Peyer's patch (tissue), 4 donors: ENCODE measurements around the gene NPBWR2. TPM values are rescaled to one million over a fixed set of nuclear protein-coding genes. Genes with fewer than 3 reads are reported as not detected.
"Not testable (repeated sequence)": the region's sequence is repeated elsewhere in the genome, so short reads cannot be mapped to it uniquely, and the experiment has no call there.

Experiments
- DNase-seq, 3 donors: peaks; one replicate each; pipeline ENCODE4 v3.0.0-alpha.2; 2017 to 2019
- H3K27ac ChIP-seq, 4 donors: fragments of 200-600 bp; sonication (generic); one replicate each; pipeline ENCODE4 v1.5.1; 2016 to 2019
- H3K27me3 ChIP-seq, 2 donors: fragments of 200-600 bp; sonication (generic); one replicate each; pipeline ENCODE4 v1.5.1; 2019
- H3K36me3 ChIP-seq, 3 donors: fragments of 200-600 bp; sonication (generic); one replicate each; pipeline ENCODE4 v1.5.1; 2016 to 2019
- H3K4me1 ChIP-seq, 4 donors: fragments of 200-600 bp; sonication (generic); one replicate each; pipeline ENCODE4 v1.5.1; 2016 to 2019
- H3K4me3 ChIP-seq, 4 donors: fragments of 200-600 bp; sonication (generic); 1 replicate in 3 of 4; 2 replicates in 1 of 4; pipeline ENCODE4 v1.5.1; 2016 to 2019; ENCODE audit warnings: mild to moderate bottlenecking in 1 of 4
- H3K9me3 ChIP-seq, 4 donors: fragments of 200-600 bp; sonication (generic); one replicate each; pipeline ENCODE4 v1.5.1; 2016 to 2019; ENCODE audit warnings: mild to moderate bottlenecking in 1 of 4
- POLR2A ChIP-seq, 2 donors: fragments of 450-650 bp; IDR thresholded peaks; one replicate each; pipeline ENCODE4 v1.5.1; 2017; ENCODE audit warnings: antibody characterized with exemption in 2 of 2, mild to moderate bottlenecking in 2 of 2, moderate library complexity in 2 of 2
- total RNA-seq, 4 donors: library from RNA; depleted of rRNA; stranded (reverse); fragments of >200 nt; gene quantifications; one replicate each; pipeline ENCODE4 v1.1.0, GENCODE V29; 2016
- TF ChIP-seq, protein P1 (sequence below), 6 experiments: fragments of 450-650 bp in 4 of 6; fragments of 200-600 bp in 2 of 6; sonication (generic) in 1 of 6; IDR thresholded peaks; one replicate each; pipeline ENCODE4 v1.5.1; 2017 to 2019; ENCODE audit warnings: antibody characterized with exemption in 6 of 6, mild to moderate bottlenecking in 3 of 6, moderate library complexity in 1 of 6

NPBWR2 gene
- total RNA-seq, 4 donors from 2014 or later: not detected

DNA sequence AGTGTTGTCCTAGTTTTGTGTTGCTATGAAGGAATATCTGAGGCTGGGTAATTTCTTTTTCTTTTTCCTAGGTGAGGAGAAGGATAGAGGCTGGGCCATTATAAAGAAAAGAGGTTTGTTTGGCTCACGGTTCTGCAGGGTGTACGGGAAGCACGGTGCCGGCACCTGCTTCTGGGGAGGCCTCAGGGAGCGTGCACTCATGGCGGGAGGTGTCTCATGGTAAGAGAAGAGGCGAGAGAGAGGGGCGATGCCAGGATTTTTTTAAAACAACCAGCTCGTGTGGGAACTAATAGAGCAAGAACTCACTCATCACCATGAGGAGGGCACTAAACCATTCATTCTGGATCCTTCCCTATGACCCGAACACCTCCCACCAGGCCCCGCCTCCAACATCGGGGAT, 14.2 kb upstream of the NPBWR2 start:
- H3K27me3 ChIP-seq: no peaks in the 10 kb centered on the region
- no peak overlapping the region for H3K27ac ChIP-seq
- no peak for TF ChIP-seq POLR2A (IDR thresholded peaks at IDR 0.05)
- TF ChIP-seq, protein P1, sequence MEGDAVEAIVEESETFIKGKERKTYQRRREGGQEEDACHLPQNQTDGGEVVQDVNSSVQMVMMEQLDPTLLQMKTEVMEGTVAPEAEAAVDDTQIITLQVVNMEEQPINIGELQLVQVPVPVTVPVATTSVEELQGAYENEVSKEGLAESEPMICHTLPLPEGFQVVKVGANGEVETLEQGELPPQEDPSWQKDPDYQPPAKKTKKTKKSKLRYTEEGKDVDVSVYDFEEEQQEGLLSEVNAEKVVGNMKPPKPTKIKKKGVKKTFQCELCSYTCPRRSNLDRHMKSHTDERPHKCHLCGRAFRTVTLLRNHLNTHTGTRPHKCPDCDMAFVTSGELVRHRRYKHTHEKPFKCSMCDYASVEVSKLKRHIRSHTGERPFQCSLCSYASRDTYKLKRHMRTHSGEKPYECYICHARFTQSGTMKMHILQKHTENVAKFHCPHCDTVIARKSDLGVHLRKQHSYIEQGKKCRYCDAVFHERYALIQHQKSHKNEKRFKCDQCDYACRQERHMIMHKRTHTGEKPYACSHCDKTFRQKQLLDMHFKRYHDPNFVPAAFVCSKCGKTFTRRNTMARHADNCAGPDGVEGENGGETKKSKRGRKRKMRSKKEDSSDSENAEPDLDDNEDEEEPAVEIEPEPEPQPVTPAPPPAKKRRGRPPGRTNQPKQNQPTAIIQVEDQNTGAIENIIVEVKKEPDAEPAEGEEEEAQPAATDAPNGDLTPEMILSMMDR (IDR thresholded peaks at IDR 0.05): no peak

DNA sequence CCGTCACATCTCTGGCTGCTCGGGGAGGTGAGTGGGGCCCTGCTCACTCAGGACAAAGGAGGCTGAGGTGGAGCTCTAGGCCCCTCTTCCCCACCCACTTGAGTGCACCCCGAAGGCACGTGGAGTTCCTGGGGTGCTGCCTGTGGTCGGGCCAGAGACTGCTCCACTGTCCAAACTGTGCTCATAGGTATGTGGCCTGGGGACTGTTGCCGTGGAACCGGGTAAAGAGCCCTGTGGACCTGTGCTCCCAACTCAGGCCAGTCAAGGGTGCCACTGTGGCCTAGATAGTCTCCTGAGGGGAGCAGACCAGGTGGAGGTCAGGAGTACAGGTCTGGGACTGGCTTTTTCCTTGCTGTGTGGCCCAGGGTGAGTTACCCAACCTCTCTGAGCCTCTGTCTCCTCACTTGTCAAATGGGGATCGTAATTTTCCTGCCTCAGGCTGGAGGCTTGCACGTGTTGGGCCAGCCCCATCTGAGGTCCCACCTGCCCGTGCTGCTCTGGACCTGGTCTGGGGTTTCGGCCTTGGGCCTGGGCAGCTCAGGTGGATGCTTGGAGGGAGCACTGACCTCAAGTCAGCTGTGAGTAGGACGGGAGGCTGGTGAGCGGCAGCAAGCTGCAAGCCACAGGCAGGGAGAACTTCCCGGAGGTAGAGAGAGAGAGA, 12.4 kb upstream of the NPBWR2 start:
- Histone ChIP-seq H3K27ac (peak overlapping the region in 1 of 4 donors; percentile 25), H3K4me3 (no peak overlapping the region), H3K36me3 (no peaks in the 10 kb centered on the region), H3K9me3 (no peaks in the 10 kb centered on the region), H3K4me1 (peaks cover 0 to 5% (median 0%) of the 10 kb centered on the region in 4 donors), H3K27me3 (no peaks in the 10 kb centered on the region)
- peak; percentile 14 to 47 (median 41) for DNase-seq
- TF ChIP-seq, protein P1 (IDR thresholded peaks at IDR 0.05): no peak
- no peak for TF ChIP-seq POLR2A (IDR thresholded peaks at IDR 0.05)

More for the DNA sequence above, 14.2 kb upstream of the NPBWR2 start:
- DNase-seq: peak in 2 of 3 donors; percentile 13 to 36
- H3K4me1 ChIP-seq: peaks cover 0 to 5% (median 0%) of the 10 kb centered on the region in 4 donors
- H3K9me3 ChIP-seq: no peaks in the 10 kb centered on the region
- no peak overlapping the region for H3K4me3 ChIP-seq
- no peaks in the 10 kb centered on the region for H3K36me3 ChIP-seq

DNA sequence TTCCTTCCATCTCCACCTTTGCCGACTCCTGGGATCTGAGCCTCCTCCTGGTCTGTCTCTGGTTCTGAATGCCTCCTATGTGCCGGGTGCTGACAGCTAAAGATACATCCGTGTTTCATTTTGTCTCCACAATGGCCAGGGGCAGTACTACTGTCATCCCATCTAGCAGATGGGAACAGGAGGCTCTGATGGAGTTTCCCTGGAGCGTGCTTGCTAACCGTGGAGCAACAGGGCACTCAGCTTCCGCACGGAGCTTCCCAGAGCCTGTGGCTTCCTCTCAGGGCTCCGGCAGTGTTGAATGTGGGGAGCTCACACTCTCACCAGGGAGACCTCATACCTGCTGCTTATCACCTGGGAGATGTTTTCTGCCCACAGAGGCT, 11.9 kb upstream of the NPBWR2 start:
- no peak for TF ChIP-seq POLR2A (IDR thresholded peaks at IDR 0.05)
- TF ChIP-seq, protein P1 (IDR thresholded peaks at IDR 0.05): no peak
- Histone ChIP-seq H3K36me3 (no peaks in the 10 kb centered on the region), H3K27me3 (no peaks in the 10 kb centered on the region), H3K4me3 (no peak overlapping the region), H3K9me3 (no peaks in the 10 kb centered on the region), H3K4me1 (peaks cover 0 to 5% (median 0%) of the 10 kb centered on the region in 4 donors), H3K27ac (no peak overlapping the region)
- peak in 1 of 3 donors; percentile 25 for DNase-seq

DNA sequence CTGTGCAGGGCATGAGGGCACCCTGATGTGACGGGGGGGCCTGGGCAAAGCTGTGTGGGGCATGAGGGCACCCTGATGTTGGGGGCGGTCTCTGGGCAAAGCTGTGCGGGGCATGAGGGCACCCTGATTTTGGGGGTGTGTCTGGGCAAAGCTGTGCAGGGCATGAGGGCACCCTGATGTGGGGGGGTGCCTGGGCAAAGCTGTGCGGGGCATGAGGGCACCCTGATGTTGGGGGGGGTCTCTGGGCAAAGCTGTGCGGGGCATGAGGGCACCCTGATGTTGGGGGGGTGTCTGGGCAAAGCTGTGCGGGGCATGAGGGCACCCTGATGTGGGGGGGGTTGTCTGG, 10.0 kb upstream of the NPBWR2 start:
- not testable (repeated sequence) for H3K27me3 ChIP-seq, H3K36me3 ChIP-seq

DNA sequence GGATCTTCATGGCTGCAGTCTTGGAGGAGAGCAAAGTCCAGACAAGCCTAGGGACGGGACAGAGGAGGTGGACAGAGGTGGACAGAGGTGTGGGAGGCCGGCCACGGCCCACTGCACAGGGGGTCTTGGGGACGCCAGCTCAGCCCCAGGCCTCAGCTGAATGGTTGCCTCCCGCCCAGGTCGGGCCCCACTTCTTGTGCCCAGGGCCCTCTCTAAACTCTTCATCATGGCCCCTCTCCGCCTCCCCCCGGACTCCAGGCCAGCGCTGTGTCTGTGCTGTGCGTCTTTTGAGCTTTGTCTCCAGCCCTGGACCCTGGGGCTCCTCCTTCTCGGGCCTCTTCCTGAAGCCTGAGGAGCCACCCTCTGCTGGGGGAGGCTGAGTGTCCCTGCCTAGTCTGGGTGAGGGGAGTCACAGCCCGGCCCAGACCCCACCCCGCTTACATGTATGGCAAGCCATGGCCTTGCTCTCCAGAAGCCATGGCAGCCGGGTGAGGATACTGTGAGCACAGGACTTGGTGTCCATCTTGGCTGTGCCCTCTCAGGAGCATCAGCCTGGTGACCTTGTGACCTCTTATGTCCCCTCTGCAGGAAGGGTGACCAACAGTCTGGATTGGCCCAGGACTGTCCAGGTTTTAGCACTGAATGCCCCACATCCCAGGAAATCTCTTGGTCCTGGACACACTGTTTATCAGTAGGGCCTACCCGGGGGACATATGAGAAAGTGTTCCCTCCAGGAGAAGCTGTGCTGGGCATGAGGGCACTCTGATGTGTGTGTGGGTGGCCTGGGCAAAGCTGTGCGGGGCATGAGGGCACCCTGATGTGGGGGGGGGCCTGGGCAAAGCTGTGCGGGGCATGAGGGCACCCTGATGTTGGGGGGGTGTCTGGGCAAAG, 9.4 kb upstream of the NPBWR2 start:
- peak; percentile 12 to 38 (median 31) for DNase-seq

More for the DNA sequence above, 10.0 kb upstream of the NPBWR2 start:
- H3K4me3 ChIP-seq, H3K4me1 ChIP-seq, H3K9me3 ChIP-seq, H3K27ac ChIP-seq: not testable (repeated sequence)
- peak in 1 of 3 donors; percentile 29 for DNase-seq

More for the DNA sequence above, 9.4 kb upstream of the NPBWR2 start:
- no peak overlapping the region for H3K27ac ChIP-seq
- no peaks in the 10 kb centered on the region for H3K27me3 ChIP-seq
- TF ChIP-seq, protein P1 (IDR thresholded peaks at IDR 0.05): no peak
- TF ChIP-seq POLR2A (IDR thresholded peaks at IDR 0.05): no peak
- H3K9me3 ChIP-seq: no peaks in the 10 kb centered on the region
- H3K4me3 ChIP-seq: no peak overlapping the region
- peaks cover 0 to 5% (median 0%) of the 10 kb centered on the region in 4 donors for H3K4me1 ChIP-seq
- no peaks in the 10 kb centered on the region for H3K36me3 ChIP-seq
